NCI-H460 (cell line): ENCODE results near the gene AGBL4. TPM values are rescaled to one million over a fixed set of nuclear protein-coding genes. Genes with fewer than 3 reads are reported as not detected.

ENCODE experiments used
- DNase-seq: peaks from one replicate; pipeline ENCODE4 v3.0.0-alpha.2; 2016; ENCODE audit warnings: low read depth; ENCODE audit errors: extremely low read depth
- total RNA-seq: library from RNA; depleted of rRNA; stranded (reverse); fragments of >200 nt; shearing (Covaris generic); gene quantifications from 2 replicates; pipeline ENCODE4 v1.2.3, GENCODE V29; 2014

AGBL4 gene
- total RNA-seq, 1 experiment from 2014 or later = not detected

DNA sequence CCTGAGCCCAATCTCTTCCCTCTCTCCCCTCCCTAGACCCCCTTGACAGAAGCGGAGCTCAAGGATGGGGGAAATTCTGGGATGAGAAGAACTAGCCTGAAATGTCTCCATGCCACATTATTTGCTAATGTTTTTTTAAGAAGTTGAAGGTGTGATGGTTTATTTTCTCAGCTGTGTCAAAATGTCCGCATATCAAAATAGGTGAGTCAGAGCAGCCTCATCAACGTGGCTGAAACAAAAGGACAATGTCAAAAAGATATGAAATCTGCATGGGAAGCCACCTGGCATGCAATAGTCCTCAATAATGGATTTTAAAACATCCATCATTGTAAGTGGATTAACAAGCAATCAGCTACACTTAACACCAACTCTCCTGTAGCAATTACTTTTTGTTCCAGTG is 1348.5 kb downstream of the AGBL4 start:
- no peak for DNase-seq

- no peak for DNase-seq
These were observed 1349.1 kb downstream of the AGBL4 start for GRCh38 chr1:48674641-48675040.

DNA sequence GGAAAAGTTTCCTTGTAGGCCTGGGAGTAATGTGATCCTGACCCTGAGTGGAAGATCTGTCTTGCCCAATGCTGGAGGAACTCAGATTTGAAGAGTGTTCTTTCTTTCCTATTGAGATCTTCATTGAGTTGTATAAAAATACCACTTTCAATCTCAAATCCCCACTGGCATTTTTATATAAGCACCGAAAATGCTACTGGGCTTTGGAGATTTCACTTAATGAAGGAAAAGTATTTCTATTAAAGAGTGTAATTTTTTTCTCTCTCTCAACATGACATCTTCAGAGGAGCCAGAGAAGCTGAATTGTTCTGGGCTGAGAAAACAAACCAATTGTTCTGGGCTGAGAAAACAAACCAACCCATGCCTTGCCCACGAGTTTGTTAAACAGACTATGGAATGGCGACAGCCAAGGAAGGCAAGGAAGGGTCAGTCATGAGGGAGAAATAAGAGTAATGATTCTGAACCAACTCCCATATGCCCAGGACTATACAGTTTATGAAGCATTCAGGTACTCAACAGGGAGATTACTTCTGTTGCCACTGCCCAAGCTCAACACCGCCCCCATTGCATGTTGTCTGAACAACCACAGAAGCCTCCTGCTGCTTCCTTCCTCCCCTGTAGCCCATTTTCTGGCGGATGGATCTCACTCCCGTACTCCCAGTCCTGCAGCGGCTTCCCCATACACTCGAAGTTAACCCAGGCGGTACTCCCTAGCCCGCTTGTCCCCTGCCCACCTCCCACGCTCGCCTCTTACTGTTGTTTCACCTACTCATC is 1350.2 kb downstream of the AGBL4 start:
- DNase-seq = no peak

GRCh38 chr1:48671578-48671977 is 1352.2 kb downstream of the AGBL4 start:
- DNase-seq = no peak

DNA sequence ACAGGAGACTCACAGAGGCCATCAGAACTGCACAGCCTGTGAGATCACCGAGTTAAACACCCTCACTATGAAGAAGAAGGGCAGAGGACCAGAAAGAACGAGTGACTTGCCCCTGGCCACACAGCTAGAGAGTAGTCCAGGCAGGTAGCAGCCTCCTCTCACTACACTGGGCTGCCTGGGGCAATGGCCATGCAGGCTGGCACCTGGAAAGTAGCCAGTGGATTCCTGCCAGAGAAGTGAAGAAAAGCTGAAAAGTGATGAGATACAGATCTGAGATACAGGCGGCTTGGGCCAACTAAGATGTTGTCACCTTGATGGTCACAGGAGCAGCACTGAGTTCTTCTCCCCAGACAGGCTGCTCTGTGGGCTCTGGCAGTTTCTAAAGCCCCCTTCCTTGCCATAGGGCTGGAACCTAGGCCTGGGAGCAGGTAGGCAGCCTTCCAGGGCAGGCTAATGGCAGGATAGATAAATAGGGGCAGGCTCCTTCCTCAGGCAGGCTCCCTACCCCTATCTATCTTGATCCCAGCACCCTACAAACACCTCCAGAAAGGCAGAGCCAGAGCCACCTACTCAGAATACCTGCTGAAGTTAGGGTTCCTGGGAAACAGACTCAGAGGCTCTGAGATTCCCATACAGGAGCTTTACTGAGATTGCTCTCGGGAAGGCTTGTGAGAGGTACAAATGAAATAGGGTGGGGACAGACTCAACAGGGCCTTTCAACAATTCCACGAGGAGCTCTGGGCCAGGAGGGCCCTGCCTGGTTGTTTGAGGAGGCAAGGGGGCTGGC is 1353.3 kb downstream of the AGBL4 start:
- no peak for DNase-seq

DNA sequence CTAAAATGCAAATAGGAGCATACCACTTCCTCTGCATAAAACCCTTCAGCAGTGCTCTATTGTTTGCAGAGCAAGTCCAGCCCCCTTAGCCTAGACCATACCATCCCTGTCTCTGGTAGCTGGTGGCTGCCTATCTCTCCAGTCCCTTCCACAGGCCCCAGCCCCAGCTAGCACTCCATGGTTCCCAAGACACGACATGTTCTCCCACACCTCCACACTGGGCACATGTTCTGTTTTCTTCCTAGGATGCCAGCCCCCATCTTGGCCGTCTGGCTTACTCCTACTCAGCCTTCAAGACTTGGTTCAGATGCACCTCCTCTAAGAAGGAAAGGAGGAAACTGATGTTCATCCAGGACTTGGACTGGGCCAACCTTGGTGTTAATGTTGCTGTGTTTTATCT is 1355.4 kb downstream of the AGBL4 start:
- DNase-seq = no peak

- no peak for DNase-seq
These were observed 1356.0 kb downstream of the AGBL4 start for GRCh38 chr1:48667782-48668181.

DNA sequence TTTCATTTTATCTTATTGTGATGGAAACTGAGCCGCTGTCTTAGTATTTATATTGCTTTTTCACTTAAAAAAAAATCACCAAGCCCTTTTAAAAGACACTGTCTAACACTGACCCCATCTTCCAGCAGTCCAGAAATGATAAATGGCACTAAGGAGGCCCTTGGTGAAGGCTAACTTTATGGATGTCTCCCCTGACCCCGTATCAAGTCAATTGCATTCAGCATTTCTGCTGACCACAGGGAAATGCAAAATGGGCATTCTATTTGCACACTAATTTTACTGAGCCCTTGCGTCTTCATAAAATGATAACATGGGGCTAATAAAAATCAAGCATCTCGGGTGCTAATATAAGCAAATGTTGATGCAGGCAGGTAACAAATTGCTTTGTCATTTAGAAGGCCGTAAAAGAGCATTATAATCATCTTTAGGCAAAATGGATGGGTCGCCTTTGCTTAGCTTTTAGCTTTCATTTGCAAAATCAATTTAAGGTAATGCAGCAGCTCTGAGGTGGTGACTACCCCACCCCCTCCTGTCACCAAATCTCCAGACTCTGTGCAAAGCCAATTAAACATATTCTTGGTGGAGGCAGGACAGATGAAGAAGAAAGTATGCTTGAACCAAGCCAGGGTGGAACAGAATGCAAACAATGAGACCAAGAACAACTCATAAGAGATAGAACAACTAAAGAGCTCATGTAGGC is 1357.9 kb downstream of the AGBL4 start:
- DNase-seq = no peak

GRCh38 chr1:48661726-48662463 is 1361.9 kb downstream of the AGBL4 start:
- DNase-seq = no peak

GRCh38 chr1:48659801-48660200 is 1364.0 kb downstream of the AGBL4 start:
- DNase-seq = no peak

- DNase-seq = no peak
These were observed 1366.3 kb downstream of the AGBL4 start for GRCh38 chr1:48657413-48657812.

DNA sequence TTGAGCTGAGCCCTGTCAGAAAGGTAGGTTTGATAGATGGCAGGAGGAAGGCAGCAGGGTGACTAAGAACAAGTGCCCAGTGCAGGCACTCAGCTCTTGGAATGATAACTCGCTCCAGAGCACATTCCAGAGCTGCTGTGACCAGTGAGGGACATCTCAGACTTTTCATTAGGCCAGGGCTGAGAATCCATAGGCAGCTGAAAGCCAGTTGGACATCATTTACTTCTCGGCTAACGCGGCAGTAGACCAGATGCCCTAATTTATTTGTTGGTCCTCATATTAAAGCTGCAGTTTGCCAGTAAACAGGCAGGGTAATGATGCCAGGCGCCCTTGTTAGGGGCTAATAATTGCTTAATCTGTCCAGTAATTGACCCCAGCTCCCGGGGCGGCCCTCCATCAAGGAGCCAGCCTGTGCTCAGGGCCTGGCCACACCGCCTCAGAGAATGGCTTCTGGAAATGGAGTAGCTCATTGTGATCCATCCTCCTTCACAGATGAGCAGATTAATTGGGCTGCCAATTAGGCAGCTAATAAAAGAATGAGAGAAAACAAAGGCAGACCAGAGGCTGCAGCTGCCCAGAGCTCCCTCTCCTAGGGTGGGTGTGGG is 1369.0 kb downstream of the AGBL4 start:
- DNase-seq = no peak

GRCh38 chr1:48652334-48652733 is 1371.4 kb downstream of the AGBL4 start:
- no peak for DNase-seq

GRCh38 chr1:48649880-48650279 is 1373.9 kb downstream of the AGBL4 start:
- no peak for DNase-seq

GRCh38 chr1:48645883-48646282 is 1377.9 kb downstream of the AGBL4 start:
- DNase-seq = peak; percentile 3

GRCh38 chr1:48644905-48645605 is 1378.7 kb downstream of the AGBL4 start:
- DNase-seq = no peak

DNA sequence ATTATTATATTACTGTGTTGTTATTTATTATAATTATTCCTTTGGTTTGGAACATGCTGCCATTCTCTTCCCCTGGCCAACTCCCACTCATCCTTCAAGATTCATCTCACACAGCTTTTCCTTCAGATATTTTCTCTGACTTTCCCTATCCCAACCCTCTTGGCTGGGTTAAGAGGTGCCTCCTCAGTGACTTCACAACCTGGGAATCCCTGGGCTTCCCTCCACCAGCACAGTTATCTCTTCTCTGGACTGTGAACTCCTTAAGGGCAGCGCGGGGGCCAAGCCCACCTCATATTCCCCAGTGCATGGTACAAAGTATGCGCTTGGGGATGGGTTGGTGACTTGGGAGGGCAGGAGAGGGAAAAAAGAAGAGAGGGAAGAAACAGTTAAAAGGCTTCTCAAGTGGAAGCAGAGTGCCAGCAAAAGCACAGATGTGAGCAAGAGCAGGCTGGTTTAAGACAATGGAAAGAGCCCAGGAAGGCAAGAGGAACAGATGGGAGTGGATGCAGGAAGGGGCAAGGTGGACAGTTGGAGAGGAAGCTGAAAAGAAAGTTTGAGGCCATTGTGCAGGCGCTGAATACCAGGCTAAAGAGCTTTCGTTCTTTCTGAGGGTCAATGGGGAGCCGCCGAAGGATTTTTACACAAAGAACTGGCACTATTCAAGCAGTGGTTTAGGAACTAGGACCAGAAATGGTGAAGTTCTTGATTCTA is 1379.4 kb downstream of the AGBL4 start:
- DNase-seq = no peak

DNA sequence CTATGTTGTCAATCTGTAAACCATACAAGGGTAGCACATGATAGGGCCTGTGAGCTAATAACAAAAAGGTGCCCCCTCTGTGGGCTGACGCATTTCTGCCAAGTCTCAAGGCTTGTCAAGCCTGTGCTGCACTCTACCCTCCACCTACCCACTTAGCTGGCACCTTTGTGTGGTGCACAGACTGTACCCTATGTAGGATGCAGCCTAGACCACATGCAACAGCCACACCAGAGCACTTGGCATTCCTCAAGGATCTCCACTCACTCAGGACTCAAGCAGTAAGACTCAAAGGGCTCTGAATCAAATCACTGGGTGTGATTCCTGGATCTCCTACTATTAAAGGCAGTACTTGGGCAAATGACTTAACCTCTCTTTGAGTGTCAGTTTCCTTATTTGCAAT is 1380.6 kb downstream of the AGBL4 start:
- DNase-seq = no peak

- no peak for DNase-seq
These were observed 1382.8 kb downstream of the AGBL4 start for GRCh38 chr1:48640836-48641492.
